ENCODE measurements around the gene OGFOD3.

DNA sequence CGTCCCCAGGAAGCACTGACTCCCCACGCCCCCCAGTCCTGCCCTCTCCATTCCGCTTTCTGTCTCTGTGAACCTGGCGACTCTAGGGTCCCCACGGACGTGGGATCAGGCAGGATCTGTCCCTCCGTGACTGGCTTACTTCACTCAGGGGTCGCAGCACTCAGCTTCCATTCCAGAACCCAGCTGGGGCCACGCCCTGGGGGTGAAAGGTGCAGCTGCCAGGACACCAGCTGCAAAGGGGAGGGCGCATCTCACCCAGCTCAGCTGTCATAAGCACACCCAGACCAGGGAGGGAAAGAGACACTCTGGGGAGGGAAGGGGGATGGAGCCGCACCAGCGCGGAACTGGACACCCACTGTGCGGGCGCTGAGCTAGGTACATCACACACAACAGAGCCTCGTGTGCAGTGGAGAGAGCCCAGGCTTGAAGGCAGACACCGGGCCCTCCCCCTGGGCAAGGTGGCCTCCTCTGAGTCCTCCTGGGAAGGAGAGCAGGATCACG, 18.7 kb downstream of the OGFOD3 start:
- TF ChIP-seq, protein P1, sequence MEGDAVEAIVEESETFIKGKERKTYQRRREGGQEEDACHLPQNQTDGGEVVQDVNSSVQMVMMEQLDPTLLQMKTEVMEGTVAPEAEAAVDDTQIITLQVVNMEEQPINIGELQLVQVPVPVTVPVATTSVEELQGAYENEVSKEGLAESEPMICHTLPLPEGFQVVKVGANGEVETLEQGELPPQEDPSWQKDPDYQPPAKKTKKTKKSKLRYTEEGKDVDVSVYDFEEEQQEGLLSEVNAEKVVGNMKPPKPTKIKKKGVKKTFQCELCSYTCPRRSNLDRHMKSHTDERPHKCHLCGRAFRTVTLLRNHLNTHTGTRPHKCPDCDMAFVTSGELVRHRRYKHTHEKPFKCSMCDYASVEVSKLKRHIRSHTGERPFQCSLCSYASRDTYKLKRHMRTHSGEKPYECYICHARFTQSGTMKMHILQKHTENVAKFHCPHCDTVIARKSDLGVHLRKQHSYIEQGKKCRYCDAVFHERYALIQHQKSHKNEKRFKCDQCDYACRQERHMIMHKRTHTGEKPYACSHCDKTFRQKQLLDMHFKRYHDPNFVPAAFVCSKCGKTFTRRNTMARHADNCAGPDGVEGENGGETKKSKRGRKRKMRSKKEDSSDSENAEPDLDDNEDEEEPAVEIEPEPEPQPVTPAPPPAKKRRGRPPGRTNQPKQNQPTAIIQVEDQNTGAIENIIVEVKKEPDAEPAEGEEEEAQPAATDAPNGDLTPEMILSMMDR (IDR thresholded peaks at IDR 0.05), result no peak
- no peak for TF ChIP-seq EZH2 (IDR thresholded peaks at IDR 0.05; ENCODE audit: borderline replicate concordance, insufficient read depth, low read depth, low read length, poor library complexity, severe bottlenecking)
